ENCODE results near the gene SMAGP. TPM values are rescaled to one million over a fixed set of nuclear protein-coding genes. Genes with fewer than 3 reads are reported as not detected.

Gene SMAGP
- total RNA-seq, 1 donor from 2014 or later: 11.9 TPM

GRCh38 chr12:51195841-51196240 is 74.4 kb downstream of the SMAGP start:
- no peak for DNase-seq

Other genes starting within 250 kb of the SMAGP start
- 56.3 TPM for gene SLC11A2, start 244.0 kb downstream of the SMAGP start, total RNA-seq
- 55.0 TPM for gene LETMD1, start 222.1 kb downstream of the SMAGP start, total RNA-seq
- 15.5 TPM for gene CSRNP2, start 186.8 kb downstream of the SMAGP start, total RNA-seq
- 17.4 TPM for gene TFCP2, start 97.3 kb downstream of the SMAGP start, total RNA-seq
- gene POU6F1, start 52.4 kb downstream of the SMAGP start, total RNA-seq: 4.8 TPM
- gene DAZAP2, start 31.6 kb downstream of the SMAGP start, total RNA-seq: 50.2 TPM
- gene BIN2, start 53.8 kb upstream of the SMAGP start, total RNA-seq: 5.6 TPM
- not detected for gene CELA1, start 76.3 kb upstream of the SMAGP start, total RNA-seq
- 4.9 TPM for gene GALNT6, start 121.0 kb upstream of the SMAGP start, total RNA-seq
- gene SLC4A8, start 154.4 kb upstream of the SMAGP start, total RNA-seq: 1.9 TPM